GM23338 (cell line): ENCODE data around the gene THAP8. TPM values are rescaled to one million over a fixed set of nuclear protein-coding genes. Genes with fewer than 3 reads are reported as not detected.

Experiments
- ATAC-seq: fragments of 200-7000 bp; cut with Tn5 transposase; 3 replicates; pipeline ENCODE4 v1.9.1; 2020
- DNase-seq: peaks from one replicate; pipeline ENCODE4 v3.0.0-alpha.2; 2015; ENCODE audit warnings: low spot score
- H2AFZ ChIP-seq: fragments of 200-600 bp; sonication (generic); 2 replicates; pipeline ENCODE4 v1.8.0; 2016; ENCODE audit warnings: antibody characterized with exemption, mild to moderate bottlenecking, moderate library complexity
- H3F3A ChIP-seq: fragments of 200-600 bp; sonication (generic); replicated peaks from 2 replicates; pipeline ENCODE4 v1.8.0; 2017; ENCODE audit warnings: antibody characterized with exemption, mixed run types, low read depth
- H3K27ac ChIP-seq: fragments of 200-600 bp; sonication (generic); 2 replicates; pipeline ENCODE4 v1.6.1; 2016; ENCODE audit warnings: low read depth
- H3K27me3 ChIP-seq: fragments of 200-600 bp; sonication (generic); 2 replicates; pipeline ENCODE4 v1.8.0; 2016; ENCODE audit warnings: mild to moderate bottlenecking, mixed run types, moderate library complexity; ENCODE audit not compliant: insufficient read depth
- H3K36me3 ChIP-seq: fragments of 200-600 bp; sonication (generic); 2 replicates; pipeline ENCODE4 v1.8.0; 2016; ENCODE audit warnings: mild to moderate bottlenecking; ENCODE audit not compliant: insufficient read depth
- H3K4me1 ChIP-seq: fragments of 200-600 bp; sonication (generic); 2 replicates; pipeline ENCODE4 v1.8.0; 2016; ENCODE audit warnings: mild to moderate bottlenecking, moderate library complexity; ENCODE audit not compliant: insufficient read depth
- H3K4me2 ChIP-seq: fragments of 200-600 bp; sonication (generic); 2 replicates; pipeline ENCODE4 v1.7.1; 2017; ENCODE audit warnings: mixed run types
- H3K4me3 ChIP-seq: fragments of 200-600 bp; sonication (generic); 2 replicates; pipeline ENCODE4 v1.6.1; 2016; ENCODE audit warnings: mixed run types
- H3K79me2 ChIP-seq: fragments of 200-600 bp; sonication (generic); replicated peaks from 2 replicates; pipeline ENCODE4 v1.8.0; 2017; ENCODE audit warnings: mild to moderate bottlenecking; ENCODE audit not compliant: insufficient read depth
- H3K9me2 ChIP-seq: fragments of 200-600 bp; sonication (generic); 2 replicates; pipeline ENCODE4 v1.8.0; 2017; ENCODE audit not compliant: insufficient read depth
- H4K20me1 ChIP-seq: fragments of 200-600 bp; sonication (generic); replicated peaks from 2 replicates; pipeline ENCODE4 v1.8.0; 2017; ENCODE audit warnings: mild to moderate bottlenecking; ENCODE audit not compliant: insufficient read depth
- H3K27ac Mint-ChIP-seq: 2 replicates; pipeline ENCODE4 v1.8.0; 2020; ENCODE audit warnings: inconsistent platforms, mild to moderate bottlenecking, moderate library complexity, mixed read lengths
- H3K27me3 Mint-ChIP-seq: 3 replicates; pipeline ENCODE4 v1.8.0; 2022; ENCODE audit warnings: low read depth, mild to moderate bottlenecking, moderate library complexity, mixed read lengths, inconsistent platforms; ENCODE audit not compliant: insufficient read depth, poor library complexity
- H3K36me3 Mint-ChIP-seq: 3 replicates; pipeline ENCODE4 v1.8.0; 2021; ENCODE audit warnings: low read depth, mild to moderate bottlenecking, inconsistent platforms, moderate library complexity, mixed read lengths
- H3K4me1 Mint-ChIP-seq: 3 replicates; pipeline ENCODE4 v1.8.0; 2020; ENCODE audit warnings: mild to moderate bottlenecking, inconsistent platforms, mixed read lengths
- H3K4me3 Mint-ChIP-seq: 3 replicates; pipeline ENCODE4 v1.8.0; 2021; ENCODE audit warnings: moderate library complexity, mild to moderate bottlenecking, inconsistent platforms, mixed read lengths
- H3K9me3 Mint-ChIP-seq: 3 replicates; pipeline ENCODE4 v1.8.0; 2020; ENCODE audit warnings: moderate library complexity, mild to moderate bottlenecking, inconsistent platforms, mixed read lengths
- CTCF ChIP-seq, 2 experiments: fragments of 200-600 bp in 1 of 2; sonication (generic) in 1 of 2; conservative IDR thresholded peaks; 2 replicates each; pipeline versions ENCODE4 v1.5.1 to v1.6.1; 2016 to 2017; ENCODE audit warnings: antibody characterized with exemption in 2 of 2, low read depth in 2 of 2, mild to moderate bottlenecking in 2 of 2, moderate library complexity in 1 of 2
- ETS1 ChIP-seq: IDR thresholded peaks from 2 replicates; pipeline ENCODE4 v1.6.1; 2016; ENCODE audit warnings: antibody characterized with exemption
- EZH2 ChIP-seq: fragments of 200-600 bp; sonication (generic); IDR thresholded peaks from one replicate; pipeline ENCODE4 v1.8.0; 2017; ENCODE audit warnings: antibody characterized with exemption, mild to moderate bottlenecking, low read depth; ENCODE audit not compliant: unreplicated experiment
- EZH2phosphoT487 ChIP-seq: fragments of 200-600 bp; sonication (generic); IDR thresholded peaks from one replicate; pipeline ENCODE4 v1.8.1; 2018; ENCODE audit warnings: antibody characterized with exemption; ENCODE audit not compliant: unreplicated experiment
- JUNB ChIP-seq: IDR thresholded peaks from one replicate; pipeline ENCODE4 v1.6.1; 2016; ENCODE audit warnings: antibody characterized with exemption; ENCODE audit not compliant: unreplicated experiment
- NANOG ChIP-seq: IDR thresholded peaks from 2 replicates; pipeline ENCODE4 v1.6.1; 2016; ENCODE audit warnings: antibody characterized with exemption, borderline replicate concordance
- POLR2AphosphoS5 ChIP-seq: IDR thresholded peaks from 2 replicates; pipeline ENCODE4 v1.6.1; 2016; ENCODE audit warnings: antibody characterized with exemption, low read depth
- REST ChIP-seq: IDR thresholded peaks from one replicate; pipeline ENCODE4 v1.6.1; 2018; ENCODE audit warnings: antibody characterized with exemption; ENCODE audit not compliant: unreplicated experiment
- STAT1 ChIP-seq: IDR thresholded peaks from one replicate; pipeline ENCODE4 v1.6.1; 2016; ENCODE audit warnings: antibody characterized with exemption; ENCODE audit not compliant: unreplicated experiment
- ZNF114 ChIP-seq: fragments of 250-450 bp; sonication (Bioruptor Pico); IDR thresholded peaks from 2 replicates; pipeline ENCODE4 v1.5.0; 2020; ENCODE audit warnings: mild to moderate bottlenecking, moderate library complexity
- ZNF331 ChIP-seq: fragments of 250-450 bp; sonication (Bioruptor Pico); IDR thresholded peaks from 2 replicates; pipeline ENCODE4 v1.5.0; 2020; ENCODE audit warnings: low read depth, mild to moderate bottlenecking, moderate library complexity
- ZNF462 ChIP-seq: fragments of 250-450 bp; sonication (Bioruptor Pico); IDR thresholded peaks from 2 replicates; pipeline ENCODE4 v1.5.0; 2020; ENCODE audit warnings: mild to moderate bottlenecking, moderate library complexity
- polyA plus RNA-seq: library from polyadenylated mRNA; unstranded; fragments of >200 nt; fragmentation: Nextera tagmentation; extraction: Ambion mirVana; gene quantifications from 2 replicates; pipeline ENCODE4 v1.2.1, GENCODE V29; 2016
- total RNA-seq: library from RNA; depleted of rRNA; stranded (reverse); fragments of >200 nt; shearing (Covaris generic); gene quantifications from 2 replicates; pipeline ENCODE4 v1.2.3, GENCODE V29; 2014

THAP8 gene
- total and polyA plus RNA-seq, 2 experiments from 2014 or later: 12.7 to 13.7 TPM

GRCh38 chr19:36049080-36049698 lies 4.9 kb downstream of the THAP8 start (continued):
- TF ChIP-seq ETS1: no peak

GRCh38 chr19:36047835-36048234 lies 6.2 kb downstream of the THAP8 start:
- H3K27ac ChIP-seq: no peak overlapping the region
- no peaks in the 10 kb centered on the region; the same call in 1 of the 2 replicates for H3K36me3 ChIP-seq
- DNase-seq (no peak), ATAC-seq (no peak)
- 0 out of 2 replicates have a peak, but pooled peaks cover 2% of the 10 kb centered on the region for H3F3A ChIP-seq
- Mint-ChIP-seq H3K27ac (no peak overlapping the region), H3K36me3 (0 out of 3 replicates have a peak, but pooled peaks cover 3% of the 10 kb centered on the region), H3K9me3 (no peaks in the 10 kb centered on the region; the same call in 2 of the 3 replicates), H3K27me3 (peaks cover 4% of the 10 kb centered on the region), H3K4me3 (no peak overlapping the region), H3K4me1 (peaks cover 12% of the 10 kb centered on the region)
- no peaks in the 10 kb centered on the region for H3K27me3 ChIP-seq
- H2AFZ ChIP-seq: no peak overlapping the region
- H3K9me2 ChIP-seq: 0 out of 2 replicates have a peak, but pooled peaks cover 2% of the 10 kb centered on the region
- peaks cover 6% of the 10 kb centered on the region; the same call in 1 of the 2 replicates for H3K4me1 ChIP-seq
- H3K79me2 ChIP-seq: peaks cover 6% of the 10 kb centered on the region; the same call in 1 of the 2 replicates
- H3K4me3 ChIP-seq: no peak overlapping the region
- peaks cover 5% of the 10 kb centered on the region; the same call in 1 of the 2 replicates for H4K20me1 ChIP-seq
- no peak overlapping the region for H3K4me2 ChIP-seq
- TF ChIP-seq CTCF (conservative IDR thresholded peaks at IDR 0.05; ENCODE audit: low read depth in 2 of 2): no peak
- TF ChIP-seq NANOG: no peak
- no peak for TF ChIP-seq ZNF331 (CRISPR knock-in tag)
- TF ChIP-seq EZH2: no peak
- TF ChIP-seq ZNF114 (CRISPR knock-in tag): no peak
- TF ChIP-seq STAT1: no peak
- no peak for TF ChIP-seq ZNF462 (CRISPR knock-in tag)
- TF ChIP-seq EZH2phosphoT487: no peak
- TF ChIP-seq JUNB: no peak
- no peak for TF ChIP-seq POLR2AphosphoS5
- TF ChIP-seq REST: no peak
